ENCODE results near the gene RASGRF1. TPM values are rescaled to one million over a fixed set of nuclear protein-coding genes. Genes with fewer than 3 reads are reported as not detected.
A peak's percentile ranks its signal among the peaks of the same experiment; 100 is the strongest.

RASGRF1 gene
- total RNA-seq, 1 donor from 2014 or later, result not detected

DNA sequence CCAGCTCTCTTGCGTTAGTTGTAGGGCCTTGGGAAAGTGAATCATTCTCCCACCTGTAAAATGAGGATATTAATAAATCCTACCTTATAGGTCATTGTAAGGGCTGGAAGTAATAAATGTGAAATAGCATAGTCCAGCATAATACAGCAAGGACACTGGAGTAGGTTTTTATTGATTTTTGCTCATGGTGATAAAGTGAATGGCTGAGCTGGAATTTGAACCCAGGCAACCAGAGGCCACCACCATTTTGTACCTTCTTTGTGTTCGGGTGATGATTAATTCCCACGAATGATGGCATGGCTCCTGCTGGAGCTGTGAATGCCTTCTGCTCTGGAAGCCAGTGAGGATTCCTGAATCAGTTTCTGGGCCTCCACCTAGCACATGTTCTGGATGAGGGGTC is 177.6 kb downstream of the RASGRF1 start:
- DNase-seq, result no peak
- H3K27me3 ChIP-seq (ENCODE audit: low read depth), result no peaks in the 10 kb centered on the region
- no peaks in the 10 kb centered on the region for H3K9me3 ChIP-seq (replicated peaks)
- peaks cover 21% of the 10 kb centered on the region for H3K36me3 ChIP-seq
- intact Hi-C loops (cut with micrococcal nuclease), result loop anchor here (5.0 kb wide), 1 partner anchor 64 kb away; no protein-coding TSS in a partner anchor
- H3K27ac ChIP-seq (replicated peaks), result peak overlapping the region; percentile 37
- TF ChIP-seq, protein P1, sequence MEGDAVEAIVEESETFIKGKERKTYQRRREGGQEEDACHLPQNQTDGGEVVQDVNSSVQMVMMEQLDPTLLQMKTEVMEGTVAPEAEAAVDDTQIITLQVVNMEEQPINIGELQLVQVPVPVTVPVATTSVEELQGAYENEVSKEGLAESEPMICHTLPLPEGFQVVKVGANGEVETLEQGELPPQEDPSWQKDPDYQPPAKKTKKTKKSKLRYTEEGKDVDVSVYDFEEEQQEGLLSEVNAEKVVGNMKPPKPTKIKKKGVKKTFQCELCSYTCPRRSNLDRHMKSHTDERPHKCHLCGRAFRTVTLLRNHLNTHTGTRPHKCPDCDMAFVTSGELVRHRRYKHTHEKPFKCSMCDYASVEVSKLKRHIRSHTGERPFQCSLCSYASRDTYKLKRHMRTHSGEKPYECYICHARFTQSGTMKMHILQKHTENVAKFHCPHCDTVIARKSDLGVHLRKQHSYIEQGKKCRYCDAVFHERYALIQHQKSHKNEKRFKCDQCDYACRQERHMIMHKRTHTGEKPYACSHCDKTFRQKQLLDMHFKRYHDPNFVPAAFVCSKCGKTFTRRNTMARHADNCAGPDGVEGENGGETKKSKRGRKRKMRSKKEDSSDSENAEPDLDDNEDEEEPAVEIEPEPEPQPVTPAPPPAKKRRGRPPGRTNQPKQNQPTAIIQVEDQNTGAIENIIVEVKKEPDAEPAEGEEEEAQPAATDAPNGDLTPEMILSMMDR (IDR thresholded peaks at IDR 0.05; ENCODE audit: borderline replicate concordance), result no peak
- peaks cover 62% of the 10 kb centered on the region for H3K4me1 ChIP-seq
- no peak overlapping the region for H3K4me3 ChIP-seq

DNA sequence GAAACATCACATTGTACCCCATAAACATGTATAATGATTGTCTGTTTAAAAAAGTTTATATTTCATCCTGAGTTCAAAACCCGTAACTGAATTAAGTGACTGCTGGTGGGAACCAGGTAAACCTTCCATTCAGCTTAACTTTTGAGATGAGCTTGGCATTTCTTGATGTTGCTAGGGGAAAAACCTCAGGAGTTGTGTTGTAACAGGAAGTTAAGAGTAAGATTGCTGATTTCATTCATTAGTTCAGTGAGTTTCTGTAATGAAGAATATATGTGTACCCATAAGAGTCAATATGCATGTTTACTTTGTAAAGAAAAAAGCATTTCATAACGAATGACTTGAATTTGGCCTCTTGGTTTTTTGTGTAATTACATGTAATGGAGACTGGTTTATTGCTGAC is 178.3 kb downstream of the RASGRF1 start:
- Histone ChIP-seq H3K4me1 (peaks cover 63% of the 10 kb centered on the region), H3K36me3 (peaks cover 24% of the 10 kb centered on the region), H3K27me3 (ENCODE audit: low read depth) (no peaks in the 10 kb centered on the region), H3K9me3 (replicated peaks) (no peaks in the 10 kb centered on the region), H3K4me3 (no peak overlapping the region), H3K27ac (replicated peaks) (no peak overlapping the region)
- TF ChIP-seq, protein P1 (IDR thresholded peaks at IDR 0.05; ENCODE audit: borderline replicate concordance), result no peak
- no peak for DNase-seq
- intact Hi-C loops (cut with micrococcal nuclease), result loop anchor here (5.0 kb wide), 1 partner anchor 65 kb away; no protein-coding TSS in a partner anchor

DNA sequence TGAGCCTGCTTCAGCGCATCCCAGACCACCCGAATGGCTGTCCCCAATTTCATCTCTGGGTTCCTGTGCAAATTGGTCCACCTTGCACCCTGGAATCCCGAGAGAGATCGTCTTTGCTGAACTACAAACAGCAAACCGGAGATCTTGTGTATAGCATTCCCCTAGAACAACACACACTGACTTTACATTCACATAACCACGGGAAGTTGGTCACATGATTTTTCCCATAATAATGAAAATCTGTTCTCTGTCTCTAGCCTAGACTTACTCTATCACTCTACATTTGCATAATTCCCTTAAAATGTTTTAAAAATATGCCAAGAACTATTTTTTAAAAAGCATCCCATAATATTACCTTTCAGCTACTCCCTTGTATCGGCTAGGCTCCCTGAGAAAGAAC is 180.3 kb downstream of the RASGRF1 start:
- intact Hi-C loops (cut with micrococcal nuclease), result loop anchor here (5.0 kb wide), 1 partner anchor 67 kb away; no protein-coding TSS in a partner anchor
- Histone ChIP-seq H3K4me1 (peaks cover 63% of the 10 kb centered on the region), H3K27ac (replicated peaks) (no peak overlapping the region)

More for the DNA sequence above, 180.3 kb downstream of the RASGRF1 start:
- no peak overlapping the region for H3K4me3 ChIP-seq
- H3K27me3 ChIP-seq (ENCODE audit: low read depth), result no peaks in the 10 kb centered on the region
- H3K36me3 ChIP-seq, result peaks cover 39% of the 10 kb centered on the region
- DNase-seq, result no peak
- no peaks in the 10 kb centered on the region for H3K9me3 ChIP-seq (replicated peaks)
- TF ChIP-seq, protein P1 (IDR thresholded peaks at IDR 0.05; ENCODE audit: borderline replicate concordance), result no peak

Other genes starting within 250 kb of the RASGRF1 start
- gene MORF4L1, start 217.9 kb downstream of the RASGRF1 start, total RNA-seq, result 310 TPM
- gene CTSH, start 145.7 kb downstream of the RASGRF1 start, total RNA-seq, result 52.6 TPM
- 0.66 TPM for gene ANKRD34C, start 191.9 kb upstream of the RASGRF1 start, total RNA-seq
- gene TMED3, start 220.3 kb upstream of the RASGRF1 start, total RNA-seq, result 22.8 TPM

Data from left ventricle myocardium inferior (tissue), 1 donor.